Fibroblast of lung (primary cell): Measurements from ENCODE around the gene EEFSEC.

ENCODE experiments used
- EZH2 ChIP-seq: IDR thresholded peaks from 2 replicates; pipeline ENCODE4 v1.5.1; 2012; ENCODE audit warnings: low read length, control low read depth, mild to moderate bottlenecking; ENCODE audit errors: missing control alignments
- TF ChIP-seq, protein P1 (sequence below), 2 donors: IDR thresholded peaks in 1 of 2; conservative IDR thresholded peaks in 1 of 2; 1 replicate in 1 of 2; 2 replicates in 1 of 2; pipeline ENCODE4 v1.5.1; 2011 to 2012; ENCODE audit warnings: low read length in 2 of 2, control low read depth in 1 of 2, inconsistent platforms in 1 of 2, low read depth in 1 of 2, mild to moderate bottlenecking in 1 of 2

DNA sequence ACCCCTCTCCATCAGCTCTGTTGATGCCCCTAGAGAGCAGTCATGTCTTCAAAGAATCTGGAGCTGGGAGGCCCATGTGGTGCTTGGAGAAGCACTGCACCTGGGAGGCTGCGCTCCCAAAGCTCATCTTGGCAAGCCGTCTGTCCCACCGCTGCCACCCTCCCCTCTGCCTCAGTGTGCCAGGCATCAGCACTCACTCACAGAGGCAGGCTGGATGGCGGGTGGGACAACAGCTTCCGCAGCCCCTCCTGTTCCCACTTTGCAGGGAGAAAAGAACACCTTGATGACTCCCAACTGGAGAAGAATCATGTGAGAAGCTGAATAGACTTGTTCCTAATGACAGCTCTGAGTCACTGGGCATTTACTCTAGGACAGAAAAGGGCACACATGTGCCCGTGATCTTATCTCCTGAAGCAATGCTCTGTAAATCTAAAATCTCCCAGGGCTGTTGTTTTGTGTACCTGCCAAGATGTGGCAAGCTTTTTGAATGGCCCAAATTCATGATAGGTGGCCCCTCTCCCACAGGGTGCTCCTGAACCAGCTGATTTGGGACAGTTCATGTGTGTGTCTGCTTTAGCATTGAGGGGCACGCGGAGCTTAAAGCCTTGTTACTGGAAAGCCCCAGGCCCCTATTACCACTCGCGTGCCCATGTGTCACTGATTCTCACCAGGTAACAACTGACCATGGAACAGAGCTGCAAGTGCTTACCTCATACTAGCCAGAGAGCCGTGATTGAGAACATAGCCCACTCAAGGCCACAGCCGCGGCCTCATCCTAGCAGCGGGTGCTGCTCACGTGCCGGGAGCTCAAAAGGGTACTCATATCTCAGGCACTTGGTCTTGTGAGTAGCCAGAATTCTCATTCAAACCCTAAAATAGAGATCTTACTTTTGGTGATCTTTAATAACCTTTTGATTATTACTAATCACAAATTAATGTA is 209.0 kb downstream of the EEFSEC start:
- TF ChIP-seq, protein P1, sequence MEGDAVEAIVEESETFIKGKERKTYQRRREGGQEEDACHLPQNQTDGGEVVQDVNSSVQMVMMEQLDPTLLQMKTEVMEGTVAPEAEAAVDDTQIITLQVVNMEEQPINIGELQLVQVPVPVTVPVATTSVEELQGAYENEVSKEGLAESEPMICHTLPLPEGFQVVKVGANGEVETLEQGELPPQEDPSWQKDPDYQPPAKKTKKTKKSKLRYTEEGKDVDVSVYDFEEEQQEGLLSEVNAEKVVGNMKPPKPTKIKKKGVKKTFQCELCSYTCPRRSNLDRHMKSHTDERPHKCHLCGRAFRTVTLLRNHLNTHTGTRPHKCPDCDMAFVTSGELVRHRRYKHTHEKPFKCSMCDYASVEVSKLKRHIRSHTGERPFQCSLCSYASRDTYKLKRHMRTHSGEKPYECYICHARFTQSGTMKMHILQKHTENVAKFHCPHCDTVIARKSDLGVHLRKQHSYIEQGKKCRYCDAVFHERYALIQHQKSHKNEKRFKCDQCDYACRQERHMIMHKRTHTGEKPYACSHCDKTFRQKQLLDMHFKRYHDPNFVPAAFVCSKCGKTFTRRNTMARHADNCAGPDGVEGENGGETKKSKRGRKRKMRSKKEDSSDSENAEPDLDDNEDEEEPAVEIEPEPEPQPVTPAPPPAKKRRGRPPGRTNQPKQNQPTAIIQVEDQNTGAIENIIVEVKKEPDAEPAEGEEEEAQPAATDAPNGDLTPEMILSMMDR (conservative IDR thresholded peaks at IDR 0.05 in 1 of 2, IDR thresholded peaks at IDR 0.05 in 1 of 2; ENCODE audit: low read depth in 1 of 2, low read length in 2 of 2), result no peak
- TF ChIP-seq EZH2, result no peak
